HepG2 (cell line): ENCODE data around the gene RGN.

Experiments used
- CTCF ChIP-seq: sonication (generic); formaldehyde crosslinking; IDR thresholded peaks from 2 replicates; pipeline ENCODE4 v1.5.0; 2020; ENCODE audit warnings: mild to moderate bottlenecking, missing genetic modification reagents, moderate library complexity
- POLR2AphosphoS2 ChIP-seq: IDR thresholded peaks from 2 replicates; pipeline ENCODE4 v1.6.1; 2011; ENCODE audit warnings: low read depth, low read length, improper control_type of control experiment
- PRDM10 ChIP-seq: sonication (generic); formaldehyde crosslinking; IDR thresholded peaks from 2 replicates; pipeline ENCODE4 v1.4.0; 2020; ENCODE audit warnings: low read depth, missing genetic modification reagents
- PRPF4 ChIP-seq: fragments of 200-400 bp; formaldehyde crosslinking; IDR thresholded peaks from 2 replicates; pipeline ENCODE4 v1.6.1; 2016; ENCODE audit warnings: low read length, low read depth; ENCODE audit not compliant: poor library complexity, severe bottlenecking
- TCF12 ChIP-seq, 2 experiments: fragments of 450-650 bp in 1 of 2; sonication (generic) in 1 of 2; formaldehyde crosslinking in 1 of 2; IDR thresholded peaks; 2 replicates each; pipeline versions ENCODE4 v1.6.1 to v1.8.0; 2017 to 2022; ENCODE audit warnings: antibody characterized with exemption in 1 of 2, mild to moderate bottlenecking in 1 of 2, missing genetic modification reagents in 1 of 2, moderate library complexity in 1 of 2
- TSC22D2 ChIP-seq: sonication (generic); formaldehyde crosslinking; IDR thresholded peaks from 2 replicates; pipeline ENCODE4 v1.5.1; 2020; ENCODE audit warnings: missing genetic modification reagents, mild to moderate bottlenecking, borderline replicate concordance

GRCh38 chrX:47129899-47130358 lies 51.7 kb downstream of the RGN start:
- TF ChIP-seq PRDM10 (CRISPR knock-in tag) = no peak
- TF ChIP-seq POLR2AphosphoS2 = no peak
- TF ChIP-seq CTCF = no peak
- no peak for TF ChIP-seq TSC22D2 (CRISPR knock-in tag)
- no peak for TF ChIP-seq TCF12 (IDR thresholded peaks at IDR 0.05)
- no peak for TF ChIP-seq TCF12 (CRISPR knock-in tag; IDR thresholded peaks at IDR 0.05)
- TF ChIP-seq PRPF4 = no peak
